Midbrain (tissue), 1 donor: ENCODE results near the gene CHRM4.

Experiments
- DNase-seq: peaks from one replicate; lab custom pipeline; 2025; lab: John Stamatoyannopoulos, UW

Gene CHRM4

GRCh38 chr11:46391578-46392420 is at the start of gene CHRM4:
Gene CHRM4 (minus strand): TSS chr11:46391776. CDS start chr11:46386557, 5,219 bp downstream.
- no peak for DNase-seq

GRCh38 chr11:46438211-46438610 is 46.6 kb upstream of the CHRM4 start:
- no peak for DNase-seq

- no peak for DNase-seq
Measured at GRCh38 chr11:46437122-46437689, 45.6 kb upstream of the CHRM4 start.

- DNase-seq = no peak
Measured at GRCh38 chr11:46436113-46436512, 44.5 kb upstream of the CHRM4 start.

GRCh38 chr11:46435679-46436078 is 44.1 kb upstream of the CHRM4 start:
- no peak for DNase-seq

GRCh38 chr11:46431211-46431610 is 39.6 kb upstream of the CHRM4 start:
- DNase-seq = no peak

- DNase-seq = no peak
Measured at GRCh38 chr11:46429717-46430116, 38.1 kb upstream of the CHRM4 start.

- no peak for DNase-seq
Measured at GRCh38 chr11:46427364-46427763, 35.8 kb upstream of the CHRM4 start.

GRCh38 chr11:46426233-46426991 is 34.8 kb upstream of the CHRM4 start:
- no peak for DNase-seq

GRCh38 chr11:46422588-46422987 is 31.0 kb upstream of the CHRM4 start:
- no peak for DNase-seq

- DNase-seq = no peak
Measured at GRCh38 chr11:46421257-46421880, 29.8 kb upstream of the CHRM4 start.

GRCh38 chr11:46420513-46420912 is 28.9 kb upstream of the CHRM4 start:
- no peak for DNase-seq

GRCh38 chr11:46418751-46419150 is 27.2 kb upstream of the CHRM4 start:
- DNase-seq = no peak

GRCh38 chr11:46417711-46418110 is 26.1 kb upstream of the CHRM4 start:
- no peak for DNase-seq

GRCh38 chr11:46414879-46415278 is 23.3 kb upstream of the CHRM4 start:
- no peak for DNase-seq

GRCh38 chr11:46414466-46414796 is 22.9 kb upstream of the CHRM4 start:
- no peak for DNase-seq

GRCh38 chr11:46413760-46414465 is 22.3 kb upstream of the CHRM4 start:
- DNase-seq = no peak

- no peak for DNase-seq
Measured at GRCh38 chr11:46410021-46410420, 18.4 kb upstream of the CHRM4 start.

GRCh38 chr11:46408407-46408986 is 16.9 kb upstream of the CHRM4 start:
- DNase-seq = no peak

GRCh38 chr11:46407635-46408034 is 16.1 kb upstream of the CHRM4 start:
- DNase-seq = no peak

- no peak for DNase-seq
Measured at GRCh38 chr11:46404476-46405017, 13.0 kb upstream of the CHRM4 start.
